Stomach (tissue), 4 donors: ENCODE data around the gene CXCR5.

Experiments
- POLR2A ChIP-seq, 4 donors: fragments of 450-650 bp; IDR thresholded peaks; one replicate each; pipeline ENCODE4 v1.6.1; 2016; ENCODE audit warnings: antibody characterized with exemption in 4 of 4, control low read depth in 2 of 4, mild to moderate bottlenecking in 1 of 4, moderate library complexity in 1 of 4
- TF ChIP-seq, protein P1 (sequence below), 7 experiments: fragments of 450-650 bp in 4 of 7; fragments of 200-600 bp in 3 of 7; sonication (generic) in 3 of 7; IDR thresholded peaks; one replicate each; pipeline ENCODE4 v1.5.1; 2016 to 2019; ENCODE audit warnings: antibody characterized with exemption in 7 of 7, control low read depth in 2 of 7, mild to moderate bottlenecking in 1 of 7

DNA sequence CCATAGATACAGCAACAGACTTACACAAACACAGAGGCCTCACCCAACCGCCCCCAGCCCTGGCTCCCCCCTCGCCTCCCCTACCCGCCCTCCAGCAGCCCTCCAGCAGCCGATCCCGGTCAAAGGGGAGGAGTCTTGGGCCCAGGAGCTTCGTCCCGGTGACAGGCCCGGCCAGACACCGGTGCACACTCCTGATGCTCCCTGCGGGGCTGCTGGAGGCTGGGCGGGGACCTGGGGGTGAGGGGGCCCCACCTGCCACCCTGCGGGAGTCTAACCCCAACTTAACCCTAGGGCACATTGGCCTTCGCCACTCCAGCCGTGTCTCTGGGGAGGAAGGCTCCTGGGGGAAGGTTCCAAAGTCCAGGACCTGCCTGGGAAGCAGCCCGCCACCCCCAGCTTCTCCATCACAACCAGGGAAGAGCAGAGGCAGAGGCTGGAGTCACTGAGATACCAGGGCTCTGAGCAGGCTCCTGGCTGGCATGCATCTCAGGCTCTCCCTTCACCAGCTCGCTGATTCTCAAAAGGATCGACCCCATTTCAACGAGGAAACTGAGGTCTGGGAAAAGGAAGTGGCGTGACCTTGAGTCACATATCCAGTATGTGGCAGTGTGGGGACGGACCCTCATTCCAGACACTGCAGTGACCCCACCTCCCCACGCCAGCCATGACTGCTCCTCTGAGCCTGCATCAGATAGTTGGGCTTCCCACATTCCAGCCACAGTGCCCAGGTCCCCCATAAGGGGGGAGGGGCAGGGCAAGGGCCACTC lies 27.6 kb downstream of the CXCR5 start:
- no peak for TF ChIP-seq POLR2A (IDR thresholded peaks at IDR 0.05)
- TF ChIP-seq, protein P1, sequence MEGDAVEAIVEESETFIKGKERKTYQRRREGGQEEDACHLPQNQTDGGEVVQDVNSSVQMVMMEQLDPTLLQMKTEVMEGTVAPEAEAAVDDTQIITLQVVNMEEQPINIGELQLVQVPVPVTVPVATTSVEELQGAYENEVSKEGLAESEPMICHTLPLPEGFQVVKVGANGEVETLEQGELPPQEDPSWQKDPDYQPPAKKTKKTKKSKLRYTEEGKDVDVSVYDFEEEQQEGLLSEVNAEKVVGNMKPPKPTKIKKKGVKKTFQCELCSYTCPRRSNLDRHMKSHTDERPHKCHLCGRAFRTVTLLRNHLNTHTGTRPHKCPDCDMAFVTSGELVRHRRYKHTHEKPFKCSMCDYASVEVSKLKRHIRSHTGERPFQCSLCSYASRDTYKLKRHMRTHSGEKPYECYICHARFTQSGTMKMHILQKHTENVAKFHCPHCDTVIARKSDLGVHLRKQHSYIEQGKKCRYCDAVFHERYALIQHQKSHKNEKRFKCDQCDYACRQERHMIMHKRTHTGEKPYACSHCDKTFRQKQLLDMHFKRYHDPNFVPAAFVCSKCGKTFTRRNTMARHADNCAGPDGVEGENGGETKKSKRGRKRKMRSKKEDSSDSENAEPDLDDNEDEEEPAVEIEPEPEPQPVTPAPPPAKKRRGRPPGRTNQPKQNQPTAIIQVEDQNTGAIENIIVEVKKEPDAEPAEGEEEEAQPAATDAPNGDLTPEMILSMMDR (IDR thresholded peaks at IDR 0.05), result no peak
